H1 (cell line): ENCODE data around the gene AURKAIP1. TPM values are rescaled to one million over a fixed set of nuclear protein-coding genes. Genes with fewer than 3 reads are reported as not detected.

Experiments used
- BACH1 ChIP-seq: IDR thresholded peaks from 2 replicates; pipeline ENCODE4 v1.6.1; 2012; ENCODE audit warnings: low read length, improper control_type of control experiment
- CBX8 ChIP-seq: fragments of 300-800, 300-1000 bp; sonication (generic); IDR thresholded peaks from 2 replicates; pipeline ENCODE4 v1.7.1; 2016; ENCODE audit warnings: low read depth, low read length, borderline replicate concordance
- CHD7 ChIP-seq: fragments of 300-600 bp; sonication (generic); IDR thresholded peaks from 2 replicates; pipeline ENCODE4 v1.7.1; 2012; ENCODE audit warnings: low read length, moderate library complexity, mild to moderate bottlenecking, inconsistent platforms; ENCODE audit not compliant: insufficient replicate concordance
- CTBP2 ChIP-seq: IDR thresholded peaks from 2 replicates; pipeline ENCODE4 v1.7.0; 2011; ENCODE audit warnings: borderline replicate concordance, mild to moderate bottlenecking, moderate library complexity, mixed read lengths, low read length; ENCODE audit not compliant: insufficient read depth, insufficient read length
- MAFK ChIP-seq: IDR thresholded peaks from 2 replicates; pipeline ENCODE4 v1.6.1; 2012; ENCODE audit warnings: low read depth, mild to moderate bottlenecking, improper control_type of control experiment, low read length
- MAX ChIP-seq: IDR thresholded peaks from 2 replicates; pipeline ENCODE4 v1.6.1; 2012; ENCODE audit warnings: inconsistent platforms
- NRF1 ChIP-seq: IDR thresholded peaks from 2 replicates; pipeline ENCODE4 v1.6.1; 2011; ENCODE audit warnings: mild to moderate bottlenecking, low read depth, low read length, improper control_type of control experiment
- SIN3A ChIP-seq, 2 experiments: IDR thresholded peaks in 1 of 2; conservative IDR thresholded peaks in 1 of 2; 2 replicates each; pipeline ENCODE4 v1.6.1; 2011 to 2012; ENCODE audit warnings: low read length in 2 of 2, improper control_type of control experiment in 1 of 2, low read depth in 1 of 2, mild to moderate bottlenecking in 1 of 2
- SUZ12 ChIP-seq: fragments of 200-600 bp; sonication (generic); IDR thresholded peaks from 2 replicates; pipeline ENCODE4 v1.6.1; 2012; ENCODE audit warnings: mild to moderate bottlenecking, inconsistent platforms, low read length, moderate library complexity, mixed read lengths
- TAF1 ChIP-seq: IDR thresholded peaks from 2 replicates; pipeline ENCODE4 v1.6.1; 2011; ENCODE audit warnings: mild to moderate bottlenecking, low read depth, low read length
- TAF7 ChIP-seq: optimal IDR thresholded peaks from 2 replicates; pipeline ENCODE3; 2011; ENCODE audit warnings: low read depth, mild to moderate bottlenecking, inconsistent platforms, low read length, moderate library complexity, borderline replicate concordance
- polyA plus RNA-seq, 7 experiments: library from polyadenylated mRNA; depleted of rRNA in 3 of 7; stranded (reverse) in 5 of 7; unstranded in 2 of 7; fragments of >200 nt in 5 of 7; fragments of 200-250 nt in 2 of 7; gene quantifications; 1 replicate in 5 of 7; 2 replicates in 1 of 7; 4 replicates in 1 of 7; pipeline versions ENCODE4 v1.2.1 to v1.2.3, GENCODE V29; 2011 to 2013; ENCODE audit warnings: missing spikeins in 2 of 7, mixed read lengths in 2 of 7
- total RNA-seq: library from RNA; stranded (reverse); fragmentation: NEBNext Ultra II Directional; extraction: Animal tissue kit (Norgen Biotek cat#: 25700); gene quantifications from 2 replicates; pipeline ENCODE4 v1.2.1, GENCODE V29; 2021

AURKAIP1 gene
- total and polyA plus RNA-seq, 2 of the 8 experiments (the other 6 are each of a cell fraction or from before 2014, with no cell fraction given), result 87.8 to 194 TPM

- no peak for TF ChIP-seq CHD7
- no peak for TF ChIP-seq SIN3A (conservative IDR thresholded peaks at IDR 0.05 in 1 of 2, IDR thresholded peaks at IDR 0.05 in 1 of 2; ENCODE audit: low read depth in 1 of 2, low read length in 2 of 2)
- no peak for TF ChIP-seq BACH1
- TF ChIP-seq MAFK, result no peak
- no peak for TF ChIP-seq NRF1
- TF ChIP-seq MAX, result no peak
- TF ChIP-seq TAF7, result no peak
- TF ChIP-seq SUZ12, result no peak
- TF ChIP-seq TAF1, result no peak
- no peak for TF ChIP-seq CTBP2
- no peak for TF ChIP-seq CBX8
Measured at GRCh38 chr1:1343811-1344421, 31.1 kb downstream of the AURKAIP1 start (continued).
